ENCODE results near the gene WNT1. TPM values are rescaled to one million over a fixed set of nuclear protein-coding genes. Genes with fewer than 3 reads are reported as not detected.

WNT1 gene
- polyA plus RNA-seq, 1 experiment, result not detected

DNA sequence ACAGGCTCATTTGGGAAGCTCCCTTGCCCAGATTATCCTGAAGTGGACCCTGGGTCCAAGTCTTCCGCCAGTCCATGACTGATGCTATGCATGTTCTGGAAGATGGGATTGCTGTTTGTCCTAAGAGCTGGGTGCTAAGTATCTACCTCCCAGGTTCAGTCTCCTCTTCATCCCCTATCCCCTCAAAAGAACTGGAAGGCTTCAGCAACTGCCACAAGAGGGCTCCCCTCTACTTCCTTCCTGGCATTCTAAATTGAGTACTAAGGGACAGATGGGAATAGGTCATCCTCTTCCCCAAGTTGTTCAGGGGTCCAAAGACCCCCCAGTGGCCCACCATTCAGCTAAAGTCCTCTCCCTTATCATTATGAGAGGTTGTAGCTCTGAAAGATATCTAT lies 43.8 kb upstream of the WNT1 start:
- TF ChIP-seq, protein P1, sequence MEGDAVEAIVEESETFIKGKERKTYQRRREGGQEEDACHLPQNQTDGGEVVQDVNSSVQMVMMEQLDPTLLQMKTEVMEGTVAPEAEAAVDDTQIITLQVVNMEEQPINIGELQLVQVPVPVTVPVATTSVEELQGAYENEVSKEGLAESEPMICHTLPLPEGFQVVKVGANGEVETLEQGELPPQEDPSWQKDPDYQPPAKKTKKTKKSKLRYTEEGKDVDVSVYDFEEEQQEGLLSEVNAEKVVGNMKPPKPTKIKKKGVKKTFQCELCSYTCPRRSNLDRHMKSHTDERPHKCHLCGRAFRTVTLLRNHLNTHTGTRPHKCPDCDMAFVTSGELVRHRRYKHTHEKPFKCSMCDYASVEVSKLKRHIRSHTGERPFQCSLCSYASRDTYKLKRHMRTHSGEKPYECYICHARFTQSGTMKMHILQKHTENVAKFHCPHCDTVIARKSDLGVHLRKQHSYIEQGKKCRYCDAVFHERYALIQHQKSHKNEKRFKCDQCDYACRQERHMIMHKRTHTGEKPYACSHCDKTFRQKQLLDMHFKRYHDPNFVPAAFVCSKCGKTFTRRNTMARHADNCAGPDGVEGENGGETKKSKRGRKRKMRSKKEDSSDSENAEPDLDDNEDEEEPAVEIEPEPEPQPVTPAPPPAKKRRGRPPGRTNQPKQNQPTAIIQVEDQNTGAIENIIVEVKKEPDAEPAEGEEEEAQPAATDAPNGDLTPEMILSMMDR (IDR thresholded peaks at IDR 0.05; ENCODE audit: insufficient read depth, low read depth, low read length), result peak; percentile 41
- H3K4me3 ChIP-seq (ENCODE audit: low read depth, low read length), result no peak overlapping the region
- peaks cover 28% of the 10 kb centered on the region for H3K36me3 ChIP-seq (ENCODE audit: control insufficient read depth, insufficient read depth, low read length)
- ChIA-PET POLR2A (no interaction called here), CTCF (interaction anchor here (0.9 to 4.3 kb wide), 7 partner anchors 10 to 81 kb away, joined by 3 to 45 read pairs (median 5); partner anchors contain the start of genes ARF3, DDX23, FKBP11 and WNT1)
- DNase-seq (ENCODE audit: low read depth), result no peak
- H3K27me3 ChIP-seq (ENCODE audit: control insufficient read depth, insufficient read depth, low read length), result no peaks in the 10 kb centered on the region

DNA sequence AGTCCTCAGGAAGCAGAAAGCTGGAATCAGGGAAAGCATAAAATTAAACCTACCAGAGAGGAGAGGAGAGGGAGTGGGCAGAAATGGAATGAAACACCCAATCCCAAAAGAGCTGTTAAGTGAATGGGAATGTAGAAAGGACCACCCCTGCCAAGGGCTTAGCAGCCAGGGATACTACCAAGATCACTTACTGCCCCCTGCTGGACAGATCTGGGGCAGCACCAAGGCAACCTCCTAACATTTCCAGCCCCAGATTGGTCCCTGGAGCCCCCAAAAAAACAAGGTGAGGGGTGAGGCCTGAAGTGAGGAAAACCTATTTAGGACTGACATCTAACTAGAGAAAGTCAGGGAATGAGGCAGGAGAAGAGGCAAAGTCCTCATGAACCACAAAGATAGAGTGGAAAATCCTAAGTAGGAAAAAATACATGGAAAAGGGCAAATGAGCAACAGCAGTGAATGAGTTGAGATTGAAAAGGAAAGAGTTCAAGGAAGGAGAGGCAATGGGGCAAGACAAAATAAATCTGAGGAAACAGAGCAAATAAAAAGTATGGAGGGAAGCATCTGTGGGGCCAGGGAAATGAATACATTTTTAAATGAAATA lies 41.6 kb upstream of the WNT1 start:
- Histone ChIP-seq H3K27me3 (ENCODE audit: control insufficient read depth, insufficient read depth, low read length) (no peaks in the 10 kb centered on the region), H3K4me3 (ENCODE audit: low read depth, low read length) (no peak overlapping the region), H3K36me3 (ENCODE audit: control insufficient read depth, insufficient read depth, low read length) (peaks cover 40% of the 10 kb centered on the region)
- ChIA-PET CTCF (interaction anchor here (0.6 to 6.1 kb wide), 22 partner anchors 8 to 83 kb away, joined by 3 to 45 read pairs (median 4); partner anchors contain the start of genes ARF3, DDX23 and WNT1), POLR2A (no interaction called here)
- TF ChIP-seq, protein P1 (IDR thresholded peaks at IDR 0.05; ENCODE audit: insufficient read depth, low read depth, low read length), result peak; percentile 95
- DNase-seq (ENCODE audit: low read depth), result no peak

DNA sequence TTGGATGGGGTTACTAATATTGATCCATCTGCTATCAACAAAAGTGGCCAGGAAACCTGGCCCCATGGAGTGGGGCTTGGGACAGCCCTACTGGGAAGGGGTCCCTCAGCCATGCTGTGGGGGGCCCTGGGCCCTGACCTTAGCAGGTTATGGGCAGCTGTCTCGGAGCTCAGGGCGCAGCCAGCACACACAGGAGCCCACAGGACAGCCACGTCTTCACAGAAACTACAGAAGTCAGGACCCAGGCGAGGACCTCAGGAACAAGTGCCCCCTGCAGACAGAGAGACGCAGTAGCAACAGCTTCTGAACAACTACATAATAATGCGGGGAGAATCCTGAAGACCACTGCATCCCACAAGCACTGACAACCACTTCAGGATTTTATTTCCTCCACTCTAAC lies 41.0 kb upstream of the WNT1 start:
- ChIA-PET CTCF (interaction anchor here (0.8 to 6.1 kb wide), 11 partner anchors 10 to 84 kb away, joined by 3 to 45 read pairs (median 5); partner anchors contain the start of genes DDX23, FKBP11 and WNT1), POLR2A (no interaction called here)
- TF ChIP-seq, protein P1 (IDR thresholded peaks at IDR 0.05; ENCODE audit: insufficient read depth, low read depth, low read length), result 0 out of 2 replicates have a peak, but pooled peaks have one; percentile 27
- no peak overlapping the region for H3K4me3 ChIP-seq (ENCODE audit: low read depth, low read length)
- H3K27me3 ChIP-seq (ENCODE audit: control insufficient read depth, insufficient read depth, low read length), result no peaks in the 10 kb centered on the region
- peaks cover 40% of the 10 kb centered on the region for H3K36me3 ChIP-seq (ENCODE audit: control insufficient read depth, insufficient read depth, low read length)
- DNase-seq (ENCODE audit: low read depth), result no peak

DNA sequence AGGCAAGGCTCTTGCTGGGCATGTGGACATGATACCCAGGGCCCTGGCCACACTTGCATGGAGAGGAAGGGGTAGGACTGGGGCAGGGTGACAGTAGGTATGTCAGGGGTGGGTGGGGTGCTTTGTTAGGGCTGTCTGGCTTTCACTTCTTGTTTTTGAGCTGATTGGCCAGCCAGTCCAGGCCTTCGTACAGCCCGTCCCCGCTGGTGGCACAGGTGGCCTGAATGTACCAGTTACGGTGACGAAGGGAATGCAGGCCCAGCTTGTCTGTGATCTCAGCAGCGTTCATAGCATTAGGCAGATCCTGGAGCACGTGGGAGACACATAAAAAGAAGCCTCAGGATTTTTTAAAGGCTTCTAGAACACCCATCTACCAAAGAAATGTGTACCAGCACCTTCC lies 39.3 kb upstream of the WNT1 start:
- H3K36me3 ChIP-seq (ENCODE audit: control insufficient read depth, insufficient read depth, low read length), result peaks cover 34% of the 10 kb centered on the region
- DNase-seq (ENCODE audit: low read depth), result no peak
- ChIA-PET POLR2A (no interaction called here), CTCF (interaction anchor here (0.8 to 6.1 kb wide), 5 partner anchors 13 to 86 kb away, joined by 3 to 35 read pairs (median 9); partner anchors contain the start of gene FKBP11)
- TF ChIP-seq, protein P1 (IDR thresholded peaks at IDR 0.05; ENCODE audit: insufficient read depth, low read depth, low read length), result no peak
- no peak overlapping the region for H3K4me3 ChIP-seq (ENCODE audit: low read depth, low read length)
- H3K27me3 ChIP-seq (ENCODE audit: control insufficient read depth, insufficient read depth, low read length), result no peaks in the 10 kb centered on the region

DNA sequence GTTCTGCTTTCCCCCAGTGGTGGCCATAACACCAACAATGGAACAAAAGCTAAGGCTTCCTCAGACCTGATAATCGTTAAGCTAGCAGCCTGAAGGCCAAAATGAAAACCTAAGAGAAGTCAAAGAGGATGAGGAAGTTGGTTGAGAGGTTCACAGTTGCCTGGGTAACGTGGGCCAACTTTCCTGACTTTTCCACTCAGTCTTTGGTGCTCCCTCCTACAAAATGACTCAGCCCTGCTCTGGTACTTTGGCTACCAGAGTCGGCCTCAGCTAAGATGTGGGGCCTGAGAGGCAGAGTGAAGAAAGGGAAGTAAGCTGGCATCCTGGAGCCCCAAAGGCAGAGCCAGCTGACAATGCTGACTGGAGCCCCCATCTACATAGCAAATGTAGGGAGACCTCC lies 37.9 kb upstream of the WNT1 start:
- DNase-seq (ENCODE audit: low read depth), result no peak
- Histone ChIP-seq H3K27me3 (ENCODE audit: control insufficient read depth, insufficient read depth, low read length) (no peaks in the 10 kb centered on the region), H3K36me3 (ENCODE audit: control insufficient read depth, insufficient read depth, low read length) (peaks cover 32% of the 10 kb centered on the region), H3K4me3 (ENCODE audit: low read depth, low read length) (no peak overlapping the region)
- TF ChIP-seq, protein P1 (IDR thresholded peaks at IDR 0.05; ENCODE audit: insufficient read depth, low read depth, low read length), result no peak
- ChIA-PET POLR2A (no interaction called here), CTCF (interaction anchor here (1.1 to 6.1 kb wide), 6 partner anchors 13 to 87 kb away, joined by 3 to 35 read pairs (median 8); partner anchors contain the start of gene FKBP11)
